CD4-positive, CD25-positive, alpha-beta regulatory T cell (primary cell): Measurements from ENCODE around the gene RFX2. TPM values are rescaled to one million over a fixed set of nuclear protein-coding genes. Genes with fewer than 3 reads are reported as not detected.

Experiments used
- ATAC-seq, 2 donors: fragments of 150-1000 bp; cut with Tn5 transposase; one replicate each; pipeline ENCODE4 v1.10.0; 2021; ENCODE audit warnings: low read depth in 2 of 2, moderate number of reproducible peaks in 2 of 2, moderate library complexity in 1 of 2
- DNase-seq, 3 donors: peaks; one replicate each; pipeline versions ENCODE4 v3.0.0 to v3.0.0-alpha.2; 2012 to 2022; ENCODE audit warnings: mixed read lengths in 1 of 3
- H3K27ac ChIP-seq: one replicate; pipeline ENCODE4 v1.7.0; 2013; ENCODE audit warnings: mild to moderate bottlenecking, low read length; ENCODE audit not compliant: insufficient read depth, poor library complexity, severe bottlenecking
- H3K27me3 ChIP-seq: one replicate; pipeline ENCODE4 v1.7.0; 2013; ENCODE audit warnings: low read length; ENCODE audit not compliant: control insufficient read depth, insufficient read depth
- H3K36me3 ChIP-seq: one replicate; pipeline ENCODE4 v1.7.0; 2013; ENCODE audit warnings: mild to moderate bottlenecking, low read length, moderate library complexity; ENCODE audit not compliant: control insufficient read depth, insufficient read depth
- H3K4me1 ChIP-seq: 2 replicates; pipeline ENCODE4 v1.7.0; 2013; ENCODE audit warnings: mild to moderate bottlenecking, low read length; ENCODE audit not compliant: insufficient read depth, control insufficient read depth, poor library complexity, severe bottlenecking
- H3K4me3 ChIP-seq: one replicate; pipeline ENCODE4 v1.7.0; 2013; ENCODE audit warnings: low read depth, mild to moderate bottlenecking, low read length, moderate library complexity
- H3K9me3 ChIP-seq, 2 experiments: 1 replicate in 1 of 2; 2 replicates in 1 of 2; pipeline ENCODE4 v1.7.0; 2013; ENCODE audit warnings: low read length in 2 of 2, mild to moderate bottlenecking in 1 of 2, moderate library complexity in 1 of 2; ENCODE audit not compliant: control insufficient read depth in 2 of 2
- H3K27ac Mint-ChIP-seq, 3 donors: one replicate each; pipeline ENCODE4 v1.8.0; 2020 to 2022; ENCODE audit warnings: mild to moderate bottlenecking in 3 of 3, mixed read lengths in 3 of 3, moderate library complexity in 2 of 3
- H3K27me3 Mint-ChIP-seq: one replicate; pipeline ENCODE4 v1.8.0; 2022; ENCODE audit warnings: mild to moderate bottlenecking, mixed read lengths
- H3K36me3 Mint-ChIP-seq: one replicate; pipeline ENCODE4 v1.8.0; 2020; ENCODE audit warnings: mixed read lengths
- H3K4me1 Mint-ChIP-seq, 4 donors: one replicate each; pipeline ENCODE4 v1.8.0; 2020 to 2022; ENCODE audit warnings: mixed read lengths in 4 of 4, mild to moderate bottlenecking in 1 of 4
- H3K4me3 Mint-ChIP-seq, 4 donors: one replicate each; pipeline ENCODE4 v1.8.0; 2020 to 2022; ENCODE audit warnings: mild to moderate bottlenecking in 4 of 4, mixed read lengths in 4 of 4, moderate library complexity in 3 of 4
- H3K9me3 Mint-ChIP-seq, 7 donors: one replicate each; pipeline ENCODE4 v1.8.0; 2020 to 2022; ENCODE audit warnings: mixed read lengths in 7 of 7, mild to moderate bottlenecking in 3 of 7, moderate library complexity in 2 of 7
- polyA plus RNA-seq, 4 donors: library from polyadenylated mRNA; unstranded; fragments of 300-500 nt; fragmentation: Illumina TruSeq; gene quantifications; one replicate each; pipeline ENCODE4 v1.2.3, GENCODE V29; 2021
- total RNA-seq: library from RNA; stranded (reverse); gene quantifications from one replicate; pipeline ENCODE4 v1.2.3, GENCODE V29; 2022

Gene RFX2
- total and polyA plus RNA-seq, 5 donors from 2014 or later: 1.3 to 3.3 (median 2.3) TPM

- H3K27ac Mint-ChIP-seq: peak overlapping the region; percentile 92 to 97 (median 94)
- Histone ChIP-seq H3K27ac (peak overlapping the region; percentile 73), H3K9me3 (no peaks in the 10 kb centered on the region), H3K27me3 (no peaks in the 10 kb centered on the region), H3K36me3 (peaks cover 5% of the 10 kb centered on the region), H3K4me1 (peaks cover 94% of the 10 kb centered on the region), H3K4me3 (peak overlapping the region; percentile 70)
- no peaks in the 10 kb centered on the region for H3K27me3 Mint-ChIP-seq
- ATAC-seq (no peak), DNase-seq (peak in 1 of 3 donors; percentile 30)
- peaks cover 42 to 98% (median 70%) of the 10 kb centered on the region in 4 donors for H3K4me1 Mint-ChIP-seq
- H3K9me3 Mint-ChIP-seq: no peaks in the 10 kb centered on the region
- peak overlapping the region; percentile 78 to 86 (median 82) for H3K4me3 Mint-ChIP-seq
- H3K36me3 Mint-ChIP-seq: peaks cover 6% of the 10 kb centered on the region
Measured at GRCh38 chr19:5953030-5953589, 157.2 kb downstream of the RFX2 start.

- peaks cover 96% of the 10 kb centered on the region for H3K4me1 ChIP-seq
- peaks cover 42 to 98% (median 70%) of the 10 kb centered on the region in 4 donors for H3K4me1 Mint-ChIP-seq
- DNase-seq: no peak
- H3K27ac Mint-ChIP-seq: peak overlapping the region; percentile 92 to 97 (median 94)
- peak overlapping the region; percentile 73 for H3K27ac ChIP-seq
- H3K27me3 Mint-ChIP-seq: no peaks in the 10 kb centered on the region
- H3K36me3 ChIP-seq: peaks cover 2% of the 10 kb centered on the region
- H3K4me3 Mint-ChIP-seq: peak overlapping the region; percentile 78 to 86 (median 82)
- no peaks in the 10 kb centered on the region for H3K27me3 ChIP-seq
- H3K9me3 Mint-ChIP-seq: no peaks in the 10 kb centered on the region
- peak overlapping the region; percentile 70 for H3K4me3 ChIP-seq
- H3K36me3 Mint-ChIP-seq: peaks cover 3% of the 10 kb centered on the region
- no peak for ATAC-seq
- no peaks in the 10 kb centered on the region for H3K9me3 ChIP-seq
Measured at GRCh38 chr19:5952193-5953029, 157.9 kb downstream of the RFX2 start.

GRCh38 chr19:5951338-5951861 lies 158.9 kb downstream of the RFX2 start:
- Histone ChIP-seq H3K4me1 (peaks cover 97% of the 10 kb centered on the region), H3K4me3 (no peak overlapping the region)
- H3K27me3 Mint-ChIP-seq: no peaks in the 10 kb centered on the region

GRCh38 chr19:5950741-5951140 lies 159.6 kb downstream of the RFX2 start:
- H3K27ac Mint-ChIP-seq: peak overlapping the region; percentile 94 to 99 (median 97)
- Histone ChIP-seq H3K9me3 (no peaks in the 10 kb centered on the region), H3K27me3 (no peaks in the 10 kb centered on the region), H3K4me3 (peak overlapping the region; percentile 65), H3K27ac (peak overlapping the region; percentile 72), H3K36me3 (peaks cover 3% of the 10 kb centered on the region), H3K4me1 (peaks cover 96% of the 10 kb centered on the region)
- ATAC-seq (no peak), DNase-seq (no peak)
- H3K27me3 Mint-ChIP-seq: no peaks in the 10 kb centered on the region
- H3K36me3 Mint-ChIP-seq: peaks cover 6% of the 10 kb centered on the region
- peak overlapping the region; percentile 68 to 90 (median 84) for H3K4me3 Mint-ChIP-seq
- H3K4me1 Mint-ChIP-seq: peaks cover 35 to 97% (median 69%) of the 10 kb centered on the region in 4 donors
- no peaks in the 10 kb centered on the region for H3K9me3 Mint-ChIP-seq

More at GRCh38 chr19:5951338-5951861, 158.9 kb downstream of the RFX2 start:
- H3K4me3 Mint-ChIP-seq: peak overlapping the region; percentile 59 to 83 (median 78)
- peaks cover 39 to 97% (median 68%) of the 10 kb centered on the region in 4 donors for H3K4me1 Mint-ChIP-seq
- no peaks in the 10 kb centered on the region for H3K9me3 Mint-ChIP-seq
- H3K27ac Mint-ChIP-seq: peak overlapping the region; percentile 94 to 99 (median 97)
- peaks cover 3% of the 10 kb centered on the region for H3K36me3 Mint-ChIP-seq
- Histone ChIP-seq H3K27ac (peak overlapping the region; percentile 72), H3K9me3 (no peaks in the 10 kb centered on the region), H3K36me3 (peaks cover 2% of the 10 kb centered on the region), H3K27me3 (no peaks in the 10 kb centered on the region)
- no peak for DNase-seq
- no peak for ATAC-seq

GRCh38 chr19:5949792-5950305 lies 160.5 kb downstream of the RFX2 start:
- Mint-ChIP-seq H3K36me3 (peaks cover 13% of the 10 kb centered on the region), H3K4me3 (peak overlapping the region; percentile 83 to 94 (median 88)), H3K4me1 (peaks cover 35 to 98% (median 73%) of the 10 kb centered on the region in 4 donors), H3K9me3 (no peaks in the 10 kb centered on the region), H3K27ac (peak overlapping the region; percentile 94 to 99 (median 97)), H3K27me3 (no peaks in the 10 kb centered on the region)
- ATAC-seq (peak; percentile 73 to 80), DNase-seq (peak; percentile 15 to 77 (median 58))
- Histone ChIP-seq H3K4me3 (peak overlapping the region; percentile 65), H3K27ac (peak overlapping the region; percentile 72), H3K36me3 (peaks cover 10% of the 10 kb centered on the region), H3K4me1 (peaks cover 87% of the 10 kb centered on the region), H3K9me3 (no peaks in the 10 kb centered on the region), H3K27me3 (no peaks in the 10 kb centered on the region)

GRCh38 chr19:5948752-5949564 lies 161.3 kb downstream of the RFX2 start:
- H3K36me3 ChIP-seq: peaks cover 12% of the 10 kb centered on the region
- peak overlapping the region; percentile 65 for H3K4me3 ChIP-seq

GRCh38 chr19:5947435-5947834 lies 162.9 kb downstream of the RFX2 start:
- no peaks in the 10 kb centered on the region for H3K27me3 Mint-ChIP-seq
- Histone ChIP-seq H3K9me3 (no peaks in the 10 kb centered on the region), H3K27ac (peak overlapping the region; percentile 42), H3K4me1 (peaks cover 63% of the 10 kb centered on the region), H3K27me3 (no peaks in the 10 kb centered on the region), H3K36me3 (peaks cover 15% of the 10 kb centered on the region), H3K4me3 (no peak overlapping the region)
- DNase-seq (no peak), ATAC-seq (no peak)
- peaks cover 13% of the 10 kb centered on the region for H3K36me3 Mint-ChIP-seq
- no peaks in the 10 kb centered on the region for H3K9me3 Mint-ChIP-seq
- peaks cover 19 to 92% (median 62%) of the 10 kb centered on the region in 4 donors for H3K4me1 Mint-ChIP-seq
- H3K4me3 Mint-ChIP-seq: peak overlapping the region in 3 of 4 donors; percentile 26 to 90 (median 47)
- H3K27ac Mint-ChIP-seq: peak overlapping the region; percentile 92 to 96 (median 94)

More at GRCh38 chr19:5948752-5949564, 161.3 kb downstream of the RFX2 start:
- ATAC-seq (no peak), DNase-seq (peak in 1 of 3 donors; percentile 34)
- peaks cover 78% of the 10 kb centered on the region for H3K4me1 ChIP-seq
- Mint-ChIP-seq H3K36me3 (peaks cover 13% of the 10 kb centered on the region), H3K27me3 (no peaks in the 10 kb centered on the region), H3K9me3 (no peaks in the 10 kb centered on the region), H3K4me3 (peak overlapping the region; percentile 83 to 94 (median 88)), H3K4me1 (peaks cover 29 to 95% (median 69%) of the 10 kb centered on the region in 4 donors), H3K27ac (peak overlapping the region; percentile 94 to 99 (median 97))
- H3K9me3 ChIP-seq: no peaks in the 10 kb centered on the region
- no peaks in the 10 kb centered on the region for H3K27me3 ChIP-seq
- peak overlapping the region; percentile 72 for H3K27ac ChIP-seq
